ENCODE data around the gene KATNIP.

KATNIP gene

DNA sequence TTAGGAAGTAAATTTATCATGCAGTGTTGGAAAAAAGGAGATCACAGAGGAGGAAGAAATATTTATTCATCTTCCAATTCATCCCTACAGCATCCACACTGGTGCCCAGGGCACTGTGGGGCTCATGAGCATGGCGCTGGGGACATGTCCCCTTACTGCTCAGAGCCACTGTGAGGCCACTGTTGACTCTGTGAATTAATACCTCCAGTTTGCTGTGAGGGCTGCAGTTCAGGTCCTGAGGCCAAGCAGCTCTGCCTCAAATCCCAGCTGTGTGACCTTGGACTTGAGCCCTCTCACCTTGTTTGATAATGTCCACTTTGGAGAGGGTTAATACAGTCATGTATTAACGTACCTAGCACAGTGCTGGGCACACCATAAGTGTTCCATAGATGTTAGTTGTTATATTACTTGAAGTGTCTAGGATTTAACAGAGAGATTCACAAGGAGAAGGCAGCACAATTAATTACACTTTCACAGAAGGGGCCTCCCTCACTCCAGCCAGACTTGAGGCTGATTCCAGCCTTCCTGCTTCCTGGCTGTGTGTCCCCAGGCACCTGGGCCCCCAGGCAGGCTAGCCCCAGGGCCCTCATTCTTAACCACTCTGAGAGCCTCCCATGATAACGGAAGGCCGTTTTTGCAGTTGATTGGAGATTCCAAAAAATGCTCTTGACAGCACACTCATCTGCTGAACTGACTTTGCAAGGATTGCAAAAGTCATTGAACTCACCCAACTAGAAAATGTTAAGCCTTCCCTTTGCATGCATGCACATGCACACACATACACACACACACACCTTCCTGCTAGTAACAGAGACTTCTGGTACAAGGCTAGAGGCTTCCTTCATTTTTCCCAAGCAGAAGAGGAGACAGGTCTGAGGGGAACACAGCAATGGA lies 29.4 kb downstream of the KATNIP start:
- TF ChIP-seq, protein P1, sequence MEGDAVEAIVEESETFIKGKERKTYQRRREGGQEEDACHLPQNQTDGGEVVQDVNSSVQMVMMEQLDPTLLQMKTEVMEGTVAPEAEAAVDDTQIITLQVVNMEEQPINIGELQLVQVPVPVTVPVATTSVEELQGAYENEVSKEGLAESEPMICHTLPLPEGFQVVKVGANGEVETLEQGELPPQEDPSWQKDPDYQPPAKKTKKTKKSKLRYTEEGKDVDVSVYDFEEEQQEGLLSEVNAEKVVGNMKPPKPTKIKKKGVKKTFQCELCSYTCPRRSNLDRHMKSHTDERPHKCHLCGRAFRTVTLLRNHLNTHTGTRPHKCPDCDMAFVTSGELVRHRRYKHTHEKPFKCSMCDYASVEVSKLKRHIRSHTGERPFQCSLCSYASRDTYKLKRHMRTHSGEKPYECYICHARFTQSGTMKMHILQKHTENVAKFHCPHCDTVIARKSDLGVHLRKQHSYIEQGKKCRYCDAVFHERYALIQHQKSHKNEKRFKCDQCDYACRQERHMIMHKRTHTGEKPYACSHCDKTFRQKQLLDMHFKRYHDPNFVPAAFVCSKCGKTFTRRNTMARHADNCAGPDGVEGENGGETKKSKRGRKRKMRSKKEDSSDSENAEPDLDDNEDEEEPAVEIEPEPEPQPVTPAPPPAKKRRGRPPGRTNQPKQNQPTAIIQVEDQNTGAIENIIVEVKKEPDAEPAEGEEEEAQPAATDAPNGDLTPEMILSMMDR (IDR thresholded peaks at IDR 0.05): no peak
- TF ChIP-seq ZFX (IDR thresholded peaks at IDR 0.05; ENCODE audit: borderline replicate concordance): no peak
- H3K27ac ChIP-seq: no peak overlapping the region

DNA sequence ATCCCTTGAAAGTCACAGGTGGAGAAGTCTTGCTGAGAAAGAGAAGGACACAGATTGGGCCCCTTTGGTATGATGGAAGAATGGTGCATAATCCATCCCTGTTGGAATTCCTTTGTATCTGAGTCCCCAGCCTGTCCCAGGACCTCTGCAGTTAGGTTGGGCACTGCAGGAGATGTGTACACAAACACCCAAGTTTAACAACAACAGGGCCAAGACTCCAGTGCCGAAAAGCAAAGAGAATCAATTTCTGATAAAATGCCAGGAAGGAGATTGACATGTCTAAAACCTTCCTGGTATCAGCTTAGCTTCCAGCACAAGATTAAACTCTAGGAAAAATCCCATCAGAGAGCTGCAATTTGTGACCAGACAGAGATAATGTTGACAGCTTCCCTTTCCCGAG lies 32.9 kb downstream of the KATNIP start:
- H3K27ac ChIP-seq: no peak overlapping the region
- no peak for TF ChIP-seq ZFX (IDR thresholded peaks at IDR 0.05; ENCODE audit: borderline replicate concordance)
- TF ChIP-seq, protein P1 (IDR thresholded peaks at IDR 0.05): no peak

DNA sequence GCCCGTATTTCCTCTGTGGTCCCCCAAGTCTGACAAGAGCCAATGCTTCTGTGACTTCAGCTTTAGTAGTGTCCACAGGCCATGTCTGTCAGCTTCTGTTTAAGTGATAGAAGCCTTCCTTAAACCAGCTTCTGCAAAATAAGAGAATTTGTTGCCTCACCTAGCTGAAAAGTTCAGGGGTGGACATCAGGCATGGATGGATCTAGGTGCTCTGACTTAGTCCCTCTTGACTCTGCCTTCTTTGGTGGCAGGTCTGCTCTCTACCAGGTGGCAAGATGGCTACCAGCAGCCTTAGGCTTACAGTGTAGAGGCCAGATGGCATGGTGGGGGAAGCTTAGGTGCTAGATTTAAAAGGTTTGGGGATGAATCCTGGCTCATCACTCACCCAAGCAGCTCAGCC lies 33.7 kb downstream of the KATNIP start:
- no peak overlapping the region for H3K27ac ChIP-seq
- TF ChIP-seq, protein P1 (IDR thresholded peaks at IDR 0.05): no peak
- TF ChIP-seq ZFX (IDR thresholded peaks at IDR 0.05; ENCODE audit: borderline replicate concordance): no peak

DNA sequence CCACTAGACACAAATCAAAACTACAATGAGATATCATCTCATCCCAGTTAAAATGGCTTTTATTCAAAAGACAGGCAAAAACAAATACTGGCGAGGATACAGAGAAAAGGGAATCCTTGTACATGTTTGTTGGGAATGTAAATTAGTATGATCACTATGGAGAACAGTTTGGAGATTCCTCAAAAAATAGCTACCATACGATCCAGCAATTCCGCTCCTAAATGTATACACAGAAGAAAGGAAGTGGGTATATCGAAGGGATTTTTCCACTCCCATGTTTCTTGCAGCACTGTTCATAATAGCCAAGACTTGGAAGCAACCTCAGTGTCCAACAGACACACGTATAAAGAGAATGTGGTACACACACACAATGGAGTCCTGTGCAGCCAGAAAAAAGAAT lies 35.3 kb downstream of the KATNIP start:
- no peak for TF ChIP-seq ZFX (IDR thresholded peaks at IDR 0.05; ENCODE audit: borderline replicate concordance)
- TF ChIP-seq, protein P1 (IDR thresholded peaks at IDR 0.05): no peak
- no peak overlapping the region for H3K27ac ChIP-seq

DNA sequence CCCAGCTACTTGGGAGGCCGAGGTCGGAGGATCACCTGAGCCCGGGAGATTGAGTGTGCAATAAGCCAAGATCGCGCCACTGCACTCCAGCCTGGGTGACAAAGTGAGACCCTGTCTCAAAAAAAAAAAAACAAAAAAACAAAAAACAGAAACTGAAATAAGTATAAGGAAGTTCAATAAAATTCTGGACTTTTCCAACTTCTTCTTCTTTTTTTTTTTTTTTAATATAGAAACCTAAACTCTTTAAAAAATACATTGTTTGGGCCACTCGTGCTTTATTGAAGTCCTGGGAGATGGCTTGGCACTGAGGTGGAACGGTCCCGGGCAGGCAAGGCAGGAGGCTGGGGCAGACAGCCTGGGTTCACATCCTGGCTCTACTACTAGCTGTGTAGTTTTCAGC lies 36.8 kb downstream of the KATNIP start:
- no peak for TF ChIP-seq ZFX (IDR thresholded peaks at IDR 0.05; ENCODE audit: borderline replicate concordance)
- TF ChIP-seq, protein P1 (IDR thresholded peaks at IDR 0.05): no peak

DNA sequence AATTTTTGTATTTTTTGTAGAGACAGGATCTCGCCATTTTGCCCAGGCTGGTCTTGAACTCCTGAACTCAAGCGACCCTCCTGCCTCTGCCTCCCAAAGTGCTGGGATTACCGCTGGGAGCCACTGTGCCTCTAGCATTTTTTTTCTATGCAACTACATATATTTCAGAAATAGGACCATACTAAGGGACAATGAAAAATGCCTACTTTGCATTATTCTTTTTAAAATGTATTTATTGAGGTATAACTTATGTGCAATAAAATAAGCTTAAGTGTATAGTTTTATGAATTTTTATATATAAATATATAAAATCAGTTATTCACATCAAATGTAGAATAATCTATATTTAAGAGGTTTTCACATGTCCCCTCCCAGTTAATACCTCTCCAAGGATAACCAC lies 38.1 kb downstream of the KATNIP start:
- TF ChIP-seq, protein P1 (IDR thresholded peaks at IDR 0.05): no peak
- TF ChIP-seq ZFX (IDR thresholded peaks at IDR 0.05; ENCODE audit: borderline replicate concordance): no peak
- no peak overlapping the region for H3K27ac ChIP-seq

More for the DNA sequence above, 36.8 kb downstream of the KATNIP start:
- no peak overlapping the region for H3K27ac ChIP-seq

DNA sequence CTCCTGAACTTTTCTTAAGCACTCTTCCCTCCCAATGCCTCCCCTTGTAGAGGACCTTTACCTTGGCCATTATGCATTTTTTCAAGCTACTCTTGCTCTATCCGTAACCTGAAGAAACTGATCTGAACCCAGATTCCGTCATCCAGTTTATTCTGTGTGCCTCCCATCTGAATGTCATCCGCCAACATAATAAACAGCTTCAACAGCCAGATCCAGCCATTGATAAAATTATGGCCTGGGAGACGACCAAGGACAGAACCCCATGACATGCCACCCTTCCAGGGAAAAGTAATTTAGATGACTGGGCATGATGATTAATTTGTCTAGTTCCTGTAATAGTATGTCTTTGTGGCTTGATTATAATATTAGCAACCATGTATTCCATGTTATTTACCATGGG lies 41.9 kb downstream of the KATNIP start:
- no peak for TF ChIP-seq ZFX (IDR thresholded peaks at IDR 0.05; ENCODE audit: borderline replicate concordance)
- TF ChIP-seq, protein P1 (IDR thresholded peaks at IDR 0.05): no peak

More for the DNA sequence above, 41.9 kb downstream of the KATNIP start:
- no peak overlapping the region for H3K27ac ChIP-seq

Measured in 22Rv1 (cell line).